GM03348 (cell line): Measurements from ENCODE around the gene ANO1.

ENCODE experiments used
- DNase-seq: peaks from one replicate; pipeline ENCODE4 v3.0.0; 2012; ENCODE audit warnings: low spot score

ANO1 gene

DNA sequence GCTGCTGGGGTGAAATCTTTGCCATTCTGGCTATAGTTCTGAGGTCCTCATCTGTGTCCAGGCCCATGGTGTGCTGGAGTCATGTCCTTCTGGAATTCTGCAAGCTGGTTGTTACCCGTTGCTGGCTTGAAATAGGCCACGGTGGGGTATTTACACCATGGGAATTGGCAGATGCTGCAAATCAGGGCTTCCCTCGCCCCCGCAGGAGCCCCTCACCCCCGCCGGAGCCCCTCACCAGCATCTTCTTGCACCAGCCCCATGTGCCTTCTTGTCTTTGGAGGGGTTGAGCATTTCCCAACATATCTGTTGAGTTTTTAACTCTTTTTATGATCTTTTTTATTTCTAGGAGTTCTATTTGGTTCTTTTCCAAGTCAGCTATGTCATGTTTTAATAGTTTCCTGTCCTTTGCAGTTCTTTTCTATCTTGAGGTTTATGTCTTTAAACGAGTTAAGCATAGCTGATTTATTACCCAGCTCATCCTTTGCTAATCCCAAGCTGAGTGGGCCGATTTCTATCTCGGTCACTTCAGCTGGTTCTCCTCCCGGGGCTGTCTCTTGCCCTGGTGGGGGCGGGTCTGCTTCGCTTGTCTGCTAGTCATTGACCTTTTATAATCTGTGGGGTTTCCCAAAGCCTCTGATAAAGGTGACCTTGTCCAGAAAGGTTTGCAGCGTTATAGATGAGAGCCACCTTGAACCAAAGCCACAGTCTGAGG lies 17.6 kb downstream of the ANO1 start:
- no peak for DNase-seq

- DNase-seq = no peak
These were observed 19.9 kb downstream of the ANO1 start for GRCh38 chr11:70097783-70098563.

DNA sequence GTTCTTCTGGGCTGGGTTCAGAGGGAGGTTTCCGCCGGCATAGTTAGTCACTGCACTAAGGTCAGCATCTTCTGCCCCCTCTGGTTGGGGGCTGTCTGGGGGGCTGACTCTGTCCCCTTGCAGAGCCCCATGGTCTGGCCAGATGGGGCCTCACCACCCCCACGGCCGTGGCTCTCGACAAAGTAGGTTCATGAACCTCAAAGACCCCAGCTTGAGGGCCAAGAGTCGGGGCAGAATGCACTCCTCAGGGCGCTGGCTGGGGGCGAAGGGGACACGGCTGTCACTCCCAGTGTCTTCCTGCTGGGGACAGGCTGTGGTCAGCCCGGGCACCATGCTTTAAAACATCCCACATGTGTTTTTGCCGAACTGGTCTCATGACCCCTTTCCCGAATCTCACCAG lies 20.8 kb downstream of the ANO1 start:
- no peak for DNase-seq

DNA sequence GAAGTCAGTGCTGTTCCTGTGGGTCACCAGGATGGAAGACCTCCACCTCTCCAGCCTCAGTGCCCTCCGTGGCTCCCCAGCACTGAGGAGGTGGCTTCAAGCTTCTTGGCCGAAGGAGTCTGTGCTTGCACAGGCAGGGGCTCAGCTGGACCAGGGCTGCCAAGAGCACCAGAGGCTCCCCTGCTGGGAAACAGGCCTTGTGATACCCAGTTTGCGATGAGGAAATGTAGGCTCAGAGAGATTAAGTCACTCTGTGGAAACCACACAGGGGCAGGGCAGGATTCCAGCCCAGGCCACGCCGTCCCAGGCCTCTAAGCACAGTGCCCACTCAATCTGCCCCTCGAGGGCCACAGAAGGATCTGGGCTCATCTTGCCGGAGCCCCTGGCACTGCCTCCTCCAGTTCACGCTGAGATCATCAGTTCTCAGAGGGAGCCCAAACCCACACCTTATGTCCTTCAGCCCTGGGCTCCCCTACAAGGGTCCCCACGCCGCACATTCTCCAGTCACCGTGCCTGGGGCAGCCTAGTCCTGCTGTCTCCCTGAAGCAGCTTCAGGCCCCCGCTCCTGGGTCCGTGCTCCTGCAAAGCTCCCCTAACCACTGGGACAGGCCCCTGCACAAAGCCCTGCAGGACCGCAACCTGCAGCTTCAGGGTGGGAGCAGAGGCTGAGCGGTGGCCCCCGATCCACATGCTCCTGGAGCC lies 21.6 kb downstream of the ANO1 start:
- DNase-seq = no peak

GRCh38 chr11:70100280-70100603 lies 22.1 kb downstream of the ANO1 start:
- no peak for DNase-seq

DNA sequence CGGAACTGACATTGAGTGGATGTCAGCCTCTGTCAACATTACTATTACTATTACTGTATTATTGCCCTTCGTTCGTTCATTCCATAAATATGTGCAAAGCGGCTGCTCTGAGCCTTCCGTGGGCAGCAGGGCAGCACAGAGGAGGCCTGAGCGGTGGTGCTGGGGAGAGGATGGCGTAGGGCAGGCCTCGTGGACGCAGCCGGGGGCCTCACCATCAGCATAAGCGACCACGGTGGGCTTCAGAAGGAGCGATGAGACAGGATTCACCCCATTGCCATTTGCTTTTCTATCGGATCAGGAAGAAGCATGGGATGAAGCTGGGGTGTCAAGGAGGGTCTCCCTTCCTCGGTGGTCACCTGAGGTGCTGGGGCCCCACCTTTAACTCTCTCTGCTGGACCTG lies 22.7 kb downstream of the ANO1 start:
- DNase-seq = no peak

DNA sequence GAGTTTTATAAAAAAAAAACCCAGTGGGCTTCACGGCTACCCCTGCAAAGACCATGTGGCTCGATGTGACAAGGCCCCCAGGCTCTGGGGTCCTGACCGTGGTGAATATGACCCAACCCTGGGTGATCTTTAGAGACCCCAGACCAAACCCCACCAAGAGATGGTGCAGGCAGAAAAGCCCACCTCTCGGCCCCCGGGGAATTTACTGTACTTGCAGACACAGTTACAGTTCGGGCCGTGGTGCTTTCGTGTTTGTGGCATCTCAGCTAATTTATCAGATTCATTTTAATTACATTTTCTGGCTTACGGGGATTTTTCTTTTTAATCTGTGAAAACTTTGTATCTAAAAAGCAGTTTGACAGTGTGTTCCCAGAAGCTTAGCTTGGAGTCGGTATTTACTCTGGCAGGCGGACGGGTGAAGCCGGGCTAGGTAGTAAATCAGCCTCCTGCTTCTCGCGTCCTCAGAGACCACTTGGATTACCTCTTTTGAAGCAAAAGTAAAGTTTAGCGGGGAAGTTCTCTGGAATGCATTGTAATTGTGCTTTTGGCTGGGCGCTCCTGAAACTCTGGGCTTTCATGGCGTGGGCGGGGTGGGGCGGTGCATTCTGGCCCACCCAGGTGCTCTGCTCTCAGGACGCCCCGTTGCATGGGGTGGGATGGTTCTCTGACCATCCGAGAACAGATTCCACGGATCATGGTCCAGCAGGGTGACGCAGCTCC lies 25.3 kb downstream of the ANO1 start:
- DNase-seq = no peak

GRCh38 chr11:70104419-70104818 lies 26.3 kb downstream of the ANO1 start:
- DNase-seq = no peak

DNA sequence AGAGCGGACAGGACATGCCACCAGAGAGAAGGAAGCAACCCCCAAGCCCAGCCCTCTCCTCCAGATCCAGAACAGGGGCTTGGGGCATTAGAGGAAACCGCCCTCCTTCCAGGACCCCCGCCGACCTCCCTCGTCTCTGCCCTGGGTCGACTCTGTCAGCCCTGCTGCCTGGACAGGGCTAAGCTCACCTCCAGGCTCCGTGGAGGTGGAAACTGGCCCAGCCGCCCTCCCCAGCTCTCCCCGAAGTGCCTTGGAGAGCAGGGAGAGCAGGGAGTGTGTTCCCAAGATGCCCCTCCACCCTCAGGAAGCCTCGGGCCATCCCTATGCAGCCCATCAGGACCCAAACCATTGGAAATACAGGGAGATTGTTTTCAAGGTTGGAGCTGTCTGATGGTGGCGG lies 26.8 kb downstream of the ANO1 start:
- DNase-seq = no peak

DNA sequence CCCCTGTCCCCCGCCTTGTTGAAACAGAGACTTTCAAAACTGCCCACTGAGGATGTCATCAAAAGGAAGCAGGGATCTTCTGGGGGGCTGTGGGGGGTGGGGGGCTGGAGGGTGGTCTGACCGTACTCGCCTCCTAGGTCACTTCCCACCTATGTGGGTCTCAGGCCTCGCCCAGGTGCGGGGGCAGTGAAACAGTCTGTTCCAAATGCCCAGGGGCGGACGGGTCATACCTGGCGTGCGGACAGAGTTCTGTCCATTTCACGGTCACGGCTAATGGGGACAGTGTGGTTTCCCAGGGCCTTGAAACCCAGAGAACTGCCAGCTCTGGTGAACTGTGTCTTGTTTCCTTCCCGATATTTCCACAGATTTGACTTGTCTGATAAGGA lies 27.2 kb downstream of the ANO1 start:
- no peak for DNase-seq

- DNase-seq = no peak
These were observed 27.8 kb downstream of the ANO1 start for GRCh38 chr11:70105755-70106571.

DNA sequence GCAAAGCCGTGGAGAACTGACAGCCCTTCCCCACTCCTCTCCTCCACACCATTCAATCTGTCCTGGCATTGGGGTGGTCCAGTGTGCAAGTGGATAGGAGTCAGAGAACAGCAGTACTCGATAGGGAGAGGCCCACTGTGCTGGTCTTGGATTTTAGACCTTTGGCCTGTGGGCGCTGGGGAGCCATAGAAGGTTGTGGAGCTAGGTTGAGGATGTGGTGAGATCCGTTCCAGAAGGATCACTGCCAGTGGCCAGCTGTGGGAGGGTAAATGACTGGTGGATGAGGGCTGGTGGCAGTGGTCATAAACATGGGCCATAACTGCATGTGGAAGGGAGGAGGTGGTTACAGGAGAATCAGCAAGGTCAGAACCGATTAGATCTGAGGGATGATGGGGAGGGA lies 28.6 kb downstream of the ANO1 start:
- DNase-seq = no peak

DNA sequence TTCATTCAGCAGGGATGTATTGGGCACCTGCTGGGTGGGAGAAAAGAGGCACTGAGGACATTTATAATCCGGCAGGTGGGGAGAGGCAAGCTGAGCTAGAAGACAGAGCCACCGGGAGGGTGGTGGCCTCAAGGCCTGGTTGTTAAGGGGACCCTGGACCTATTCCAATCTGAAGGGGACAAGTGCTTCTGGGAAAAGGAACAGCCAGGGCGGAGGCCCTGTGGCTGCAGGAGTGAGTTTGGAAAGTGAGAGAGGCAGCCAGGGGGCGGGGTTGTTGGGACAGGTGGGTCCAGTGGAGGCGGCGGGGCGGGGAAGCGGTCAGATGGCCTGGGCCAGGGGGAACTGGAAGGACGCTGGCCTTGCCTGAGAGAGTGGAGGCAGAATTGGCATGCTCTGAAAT lies 29.1 kb downstream of the ANO1 start:
- DNase-seq = no peak

- no peak for DNase-seq
These were observed 29.6 kb downstream of the ANO1 start for GRCh38 chr11:70107756-70108155.

DNA sequence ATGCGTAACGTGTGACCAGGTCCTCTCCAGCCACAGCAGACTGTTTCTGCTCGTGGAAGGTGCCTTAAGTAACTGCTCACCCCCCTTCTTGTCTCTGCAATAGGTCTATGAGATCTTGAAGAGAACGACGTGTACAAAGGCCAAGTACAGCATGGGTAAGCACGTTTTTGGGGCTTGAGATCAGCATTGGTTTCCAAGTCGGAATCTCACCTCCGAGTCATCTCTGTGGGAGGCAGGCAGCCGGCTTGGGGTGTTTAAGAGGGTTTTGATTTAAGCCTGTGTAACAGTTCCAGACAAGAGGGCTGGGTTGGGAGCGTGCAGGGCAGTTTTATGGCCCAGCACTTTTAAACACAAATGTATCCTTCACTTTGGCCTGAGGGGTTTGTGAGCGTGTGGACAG lies 30.1 kb downstream of the ANO1 start:
- no peak for DNase-seq

DNA sequence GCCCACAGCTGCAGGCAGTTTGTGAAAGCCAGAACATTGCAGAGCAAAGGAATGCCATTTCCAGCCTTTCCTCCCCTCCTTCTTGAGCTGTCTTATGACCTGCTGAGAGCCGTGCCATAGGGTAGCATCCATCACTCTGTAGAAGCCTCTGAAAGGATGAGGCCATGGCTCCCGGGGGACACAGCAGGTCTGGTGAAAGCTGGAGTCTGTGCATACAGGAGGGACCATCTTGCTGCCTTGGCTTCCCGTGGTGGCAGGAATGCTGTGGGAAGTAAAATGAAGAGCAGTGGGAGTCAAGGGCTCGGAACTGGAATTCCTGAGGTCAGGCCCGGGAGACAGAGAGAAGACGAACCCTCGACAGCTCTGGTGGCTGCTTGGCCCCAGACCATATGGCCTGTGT lies 30.9 kb downstream of the ANO1 start:
- no peak for DNase-seq

DNA sequence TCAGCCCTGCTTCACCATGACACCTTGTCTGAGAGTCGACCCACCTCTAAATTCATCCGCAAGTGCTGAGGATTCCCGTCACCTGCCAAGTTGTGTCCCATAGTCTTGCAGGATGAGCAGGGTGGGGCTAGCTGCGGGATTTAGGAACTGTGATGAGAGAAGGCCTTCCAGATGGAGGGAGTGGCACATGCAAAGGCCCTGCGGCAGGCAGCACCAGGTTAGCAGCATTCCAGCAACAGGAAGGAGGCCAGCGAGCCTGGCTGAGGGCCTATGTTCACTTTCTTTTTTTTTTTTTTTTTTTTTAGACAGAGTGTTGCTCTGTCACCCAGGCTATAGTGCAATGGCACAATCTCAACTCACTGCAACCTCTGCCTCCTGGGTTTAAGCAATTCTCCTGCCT lies 31.8 kb downstream of the ANO1 start:
- DNase-seq = no peak

GRCh38 chr11:70110538-70111055 lies 32.5 kb downstream of the ANO1 start:
- no peak for DNase-seq

DNA sequence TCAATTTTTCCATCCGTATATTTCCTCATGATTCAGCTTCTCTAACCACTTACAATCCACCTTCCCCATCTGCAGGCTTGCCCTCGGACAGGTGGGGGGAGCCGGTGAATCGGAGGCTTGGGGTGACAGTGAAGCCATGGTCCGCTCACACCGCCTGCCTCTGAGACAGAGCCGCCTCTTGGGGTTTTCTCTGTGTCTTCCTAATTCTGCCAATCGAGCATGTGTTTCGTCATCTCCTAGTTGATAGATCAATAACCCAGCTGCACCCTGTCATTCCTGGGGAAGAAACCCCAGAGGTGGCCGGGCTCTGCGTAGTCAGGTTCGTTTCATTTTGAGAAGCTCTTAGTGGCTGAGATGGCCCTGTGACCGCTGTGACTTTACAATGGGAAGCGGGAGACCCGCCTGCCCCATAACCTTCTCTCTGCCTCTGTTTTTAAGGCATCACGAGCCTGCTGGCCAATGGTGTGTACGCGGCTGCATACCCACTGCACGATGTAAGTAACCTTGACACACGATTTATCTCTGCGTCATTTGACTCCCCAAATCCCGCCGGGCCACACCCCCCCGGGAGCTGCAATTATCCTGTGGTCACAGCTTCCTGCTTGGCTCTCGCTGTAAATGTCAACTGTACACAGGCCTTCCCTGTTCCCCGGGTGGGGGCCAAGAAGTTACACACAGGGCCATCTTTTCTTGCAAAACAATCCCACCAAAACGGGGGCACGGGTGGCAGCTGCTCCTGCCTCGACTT lies 33.3 kb downstream of the ANO1 start:
- no peak for DNase-seq

DNA sequence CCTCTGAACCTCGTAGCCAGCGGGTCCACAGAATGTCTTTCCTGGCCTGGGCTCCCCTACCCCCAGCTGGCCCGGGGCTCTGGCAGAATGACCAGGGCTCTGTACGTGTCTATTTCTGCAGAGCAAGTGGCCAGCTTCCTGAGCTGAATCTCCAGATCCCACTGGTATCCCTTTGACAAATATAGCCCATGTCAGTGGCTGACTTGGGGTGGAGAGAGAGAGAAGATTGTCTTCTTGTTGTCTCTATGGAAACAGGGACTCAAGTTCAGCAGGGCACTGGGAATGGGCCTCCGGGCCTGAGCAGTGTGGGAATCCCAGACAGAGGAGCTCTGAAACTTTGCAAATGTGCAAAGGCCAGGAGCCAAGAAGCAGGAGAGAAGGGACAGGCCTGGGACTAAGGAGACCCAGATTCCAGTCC lies 33.9 kb downstream of the ANO1 start:
- no peak for DNase-seq

DNA sequence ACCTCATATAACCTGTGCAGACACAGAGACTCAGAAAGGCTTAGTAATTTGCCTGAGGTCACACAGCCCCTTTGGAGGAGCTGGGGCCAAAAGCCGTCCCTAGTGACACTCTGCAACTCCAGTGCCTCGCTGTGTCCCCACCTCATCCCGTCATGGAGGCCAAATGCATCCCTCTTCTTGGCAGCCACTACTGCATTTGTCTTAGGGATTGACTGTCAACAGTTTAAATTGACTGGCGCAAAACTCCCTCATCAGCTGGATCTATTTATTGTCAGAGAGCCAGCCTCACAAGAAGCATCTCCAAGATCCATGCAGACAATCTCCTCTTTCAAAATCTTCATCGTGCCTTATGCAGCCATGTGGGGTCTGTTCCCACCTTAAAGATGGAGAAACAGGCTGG lies 35.7 kb downstream of the ANO1 start:
- no peak for DNase-seq
